Stimulated activated CD8-positive, alpha-beta memory T cell treated with anti-CD3 and anti-CD28 coated beads, Interleukin-12 subunit alpha, Interleukin-12 subunit beta, amount 100 ng/mL, for 24 hours (primary cell): ENCODE measurements around the gene IL1RAPL2.

Experiments used
- DNase-seq: peaks from one replicate; pipeline ENCODE4 v3.0.0-alpha.2; 2020; ENCODE audit errors: extremely low read depth

The IL1RAPL2 gene

GRCh38 chrX:105461016-105461415 is 895.0 kb downstream of the IL1RAPL2 start:
- no peak for DNase-seq

- DNase-seq, result no peak
Measured at GRCh38 chrX:105462186-105462585, 896.2 kb downstream of the IL1RAPL2 start.

- no peak for DNase-seq
Measured at GRCh38 chrX:105463473-105463872, 897.5 kb downstream of the IL1RAPL2 start.

DNA sequence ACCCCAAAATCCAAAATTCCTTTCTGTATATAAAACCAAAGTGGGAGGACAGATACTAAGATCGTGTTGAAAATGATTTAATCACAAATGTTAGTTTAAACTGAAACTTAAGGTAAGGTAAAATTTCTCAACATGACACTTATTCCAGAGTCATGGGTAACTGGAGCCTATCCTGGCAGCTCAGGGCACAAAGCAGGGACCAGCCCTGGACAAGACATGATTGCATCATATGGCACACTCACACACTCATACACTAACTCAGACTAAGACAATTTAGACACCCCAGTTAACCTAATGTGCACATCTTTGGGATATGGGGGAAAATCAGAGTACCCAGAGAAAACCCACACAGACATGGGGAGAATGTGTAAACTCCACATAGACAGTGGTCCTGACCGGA is 898.6 kb downstream of the IL1RAPL2 start:
- no peak for DNase-seq

DNA sequence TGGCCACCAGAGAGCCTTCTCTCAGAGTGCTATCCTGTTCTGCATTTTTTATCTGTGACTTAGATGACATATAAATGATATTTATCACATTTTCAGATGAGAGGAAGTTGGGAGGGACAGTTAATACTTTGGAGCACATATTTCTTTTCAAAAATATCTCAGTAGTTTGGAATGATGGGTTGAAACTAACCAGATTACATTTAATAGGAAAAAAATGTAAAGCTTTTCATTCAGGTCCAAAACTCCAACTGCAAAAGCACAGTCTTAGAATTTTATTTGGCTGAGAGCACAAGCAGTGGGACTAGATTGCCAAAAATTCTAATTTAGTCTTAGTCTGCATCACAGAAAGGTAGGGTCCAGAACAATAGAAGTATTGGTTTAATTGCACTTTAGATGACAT is 902.7 kb downstream of the IL1RAPL2 start:
- DNase-seq, result no peak

- no peak for DNase-seq
Measured at GRCh38 chrX:105471597-105471996, 905.6 kb downstream of the IL1RAPL2 start.

GRCh38 chrX:105475801-105476200 is 909.8 kb downstream of the IL1RAPL2 start:
- no peak for DNase-seq

DNA sequence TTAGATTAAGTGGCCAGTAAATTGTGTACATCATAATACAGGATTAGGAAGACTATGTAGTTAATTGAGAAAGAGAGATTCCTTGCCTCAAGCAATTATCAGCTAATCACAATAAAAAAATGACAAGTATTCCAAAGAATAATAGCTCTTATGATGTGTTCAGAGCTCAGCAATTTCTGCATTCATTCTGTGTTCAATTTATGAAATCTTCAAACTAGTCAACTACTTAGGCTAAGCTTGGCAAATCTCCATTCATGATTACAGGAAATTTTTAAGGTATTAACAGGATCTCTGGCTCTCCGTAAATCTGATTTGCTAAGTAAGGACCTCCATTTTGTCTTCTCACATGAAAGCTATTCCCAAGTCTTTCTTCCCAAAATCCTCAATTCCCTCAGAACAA is 911.4 kb downstream of the IL1RAPL2 start:
- no peak for DNase-seq

- no peak for DNase-seq
Measured at GRCh38 chrX:105480646-105481310, 914.8 kb downstream of the IL1RAPL2 start.

GRCh38 chrX:105483011-105483410 is 917.0 kb downstream of the IL1RAPL2 start:
- DNase-seq, result no peak

- DNase-seq, result no peak
Measured at GRCh38 chrX:105488716-105489115, 922.7 kb downstream of the IL1RAPL2 start.

DNA sequence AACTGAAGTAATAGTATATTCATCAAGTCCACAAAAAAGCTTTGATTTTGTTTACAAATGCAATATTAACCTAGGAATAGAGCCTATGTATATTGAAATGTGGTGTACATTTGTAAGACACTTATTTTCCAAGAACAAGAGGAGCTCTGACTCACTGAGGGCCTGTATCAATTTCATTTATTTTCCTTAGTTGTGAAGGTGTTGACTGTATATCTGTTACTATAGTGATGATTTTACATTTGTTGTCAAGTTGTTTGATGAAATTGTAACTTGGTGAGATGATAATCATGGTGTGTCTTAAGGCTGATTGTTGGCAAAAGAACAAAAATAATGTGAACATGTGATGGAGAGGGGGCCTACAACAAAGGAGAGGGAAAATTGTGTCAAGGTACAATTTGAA is 929.4 kb downstream of the IL1RAPL2 start:
- DNase-seq, result no peak

DNA sequence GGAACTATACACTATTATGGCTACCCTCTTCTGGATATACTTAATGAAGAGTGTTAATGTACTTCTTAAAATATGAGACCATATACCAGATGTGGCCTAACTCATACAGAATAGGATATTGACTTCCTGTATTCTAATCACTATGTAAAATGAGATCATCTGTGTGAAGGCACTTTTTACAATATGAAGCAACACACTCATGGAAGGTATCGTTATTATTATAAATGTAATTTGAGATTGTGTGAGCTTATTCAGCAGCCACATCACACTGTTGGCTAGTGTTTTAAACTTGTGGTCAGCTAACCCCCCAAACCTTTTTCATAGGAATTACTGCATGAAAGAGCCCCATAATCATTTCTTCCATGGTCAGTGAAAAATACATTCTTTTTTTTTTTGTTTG is 936.3 kb downstream of the IL1RAPL2 start:
- DNase-seq, result no peak

- no peak for DNase-seq
Measured at GRCh38 chrX:105515561-105515960, 949.6 kb downstream of the IL1RAPL2 start.

DNA sequence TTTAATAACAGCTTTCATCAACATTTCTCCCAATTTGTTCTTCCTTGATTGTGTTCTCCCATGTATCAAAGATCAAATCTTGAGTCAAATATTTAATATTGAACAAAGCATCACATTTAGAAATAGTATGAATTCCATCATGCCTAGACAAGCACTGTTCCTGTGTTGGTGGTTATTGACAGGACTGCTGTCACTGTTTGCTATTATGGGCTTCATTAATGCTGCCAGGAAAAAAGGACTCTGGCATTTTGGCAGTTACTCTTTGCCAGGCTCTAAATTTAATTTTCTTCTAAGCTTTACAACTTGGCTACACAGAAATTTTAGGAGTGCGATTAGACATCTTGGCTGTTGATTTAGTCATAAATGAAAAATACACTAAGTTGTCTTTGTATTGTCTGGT is 960.4 kb downstream of the IL1RAPL2 start:
- no peak for DNase-seq

DNA sequence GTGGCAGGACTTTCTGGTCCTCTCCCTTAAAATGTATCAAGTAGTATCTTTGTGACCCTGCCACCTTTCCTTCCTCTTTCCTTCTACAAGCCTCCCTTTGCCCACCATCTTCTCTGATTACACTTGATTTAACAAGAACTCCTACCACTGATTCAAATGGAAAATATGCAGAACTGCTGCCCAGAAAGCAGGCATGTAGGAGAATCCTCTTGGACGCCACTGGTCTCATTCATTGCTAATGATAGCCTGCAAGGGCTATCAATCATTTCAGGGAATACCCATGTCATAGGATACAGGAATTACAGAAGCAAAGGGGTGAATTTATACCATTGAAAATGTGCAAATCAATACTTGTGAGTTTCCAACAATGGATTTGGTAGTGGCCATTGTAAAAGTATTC is 961.8 kb downstream of the IL1RAPL2 start:
- no peak for DNase-seq

GRCh38 chrX:105533951-105534350 is 968.0 kb downstream of the IL1RAPL2 start:
- no peak for DNase-seq

GRCh38 chrX:105543283-105543682 is 977.3 kb downstream of the IL1RAPL2 start:
- DNase-seq, result no peak

DNA sequence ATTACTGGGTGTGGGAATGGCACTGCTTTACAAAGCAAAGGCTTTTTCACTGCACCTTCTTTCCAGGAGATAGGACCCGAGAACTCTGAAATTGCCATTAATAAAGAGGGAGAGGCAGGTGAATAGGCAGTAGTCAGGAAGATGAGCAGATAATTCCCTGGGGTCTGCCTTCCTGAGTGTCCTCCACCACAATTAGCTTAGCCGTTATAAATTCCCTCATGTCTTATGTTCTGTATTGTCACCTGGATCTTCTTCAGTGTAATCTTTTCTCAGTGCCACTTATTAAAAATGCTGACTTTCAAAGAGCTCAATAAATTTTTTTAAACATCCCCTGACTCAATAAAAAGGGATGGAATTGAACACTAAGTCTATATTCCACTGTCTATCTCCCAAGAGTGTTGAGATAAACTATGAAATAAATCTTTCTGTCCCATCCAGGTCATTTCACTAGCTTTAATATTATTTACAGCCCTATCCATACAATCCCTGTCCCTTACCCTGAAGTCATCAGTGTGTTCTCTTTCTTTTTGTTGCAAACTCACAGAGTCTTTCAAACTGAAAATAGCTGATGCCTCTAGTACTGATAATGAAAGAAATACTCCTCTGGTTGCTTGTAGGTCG is 984.2 kb downstream of the IL1RAPL2 start:
- DNase-seq, result no peak

- no peak for DNase-seq
Measured at GRCh38 chrX:105552395-105552794, 986.4 kb downstream of the IL1RAPL2 start.

DNA sequence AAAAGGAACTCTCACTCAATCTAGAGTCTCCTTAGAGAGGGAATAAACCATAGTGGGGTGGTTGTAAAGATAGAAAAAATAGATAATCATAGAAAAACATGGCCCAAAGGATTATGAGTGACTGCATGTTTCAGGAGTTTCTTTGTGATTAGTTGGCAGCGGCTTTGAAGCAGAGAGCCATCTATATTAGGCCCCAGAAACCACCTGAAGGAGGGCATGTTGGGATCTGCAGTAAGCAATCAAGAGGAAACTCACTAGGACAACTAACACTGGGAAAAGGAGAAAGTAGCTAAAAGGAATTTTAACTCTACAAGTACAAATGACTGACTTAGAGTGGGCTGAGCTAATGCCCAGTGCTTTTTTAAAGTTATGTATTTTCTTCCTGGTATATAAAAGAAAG is 987.1 kb downstream of the IL1RAPL2 start:
- DNase-seq, result no peak

- DNase-seq, result no peak
Measured at GRCh38 chrX:105564501-105564900, 998.5 kb downstream of the IL1RAPL2 start.

GRCh38 chrX:105565856-105566255 is 999.9 kb downstream of the IL1RAPL2 start:
- no peak for DNase-seq

GRCh38 chrX:105567082-105567481 is 1001.1 kb downstream of the IL1RAPL2 start:
- DNase-seq, result no peak
